Measurements from ENCODE around the gene TIAM1. TPM values are rescaled to one million over a fixed set of nuclear protein-coding genes. Genes with fewer than 3 reads are reported as not detected.

The TIAM1 gene
- total and polyA plus RNA-seq, 2 experiments from 2014 or later, result 3.2 to 7.6 TPM

DNA sequence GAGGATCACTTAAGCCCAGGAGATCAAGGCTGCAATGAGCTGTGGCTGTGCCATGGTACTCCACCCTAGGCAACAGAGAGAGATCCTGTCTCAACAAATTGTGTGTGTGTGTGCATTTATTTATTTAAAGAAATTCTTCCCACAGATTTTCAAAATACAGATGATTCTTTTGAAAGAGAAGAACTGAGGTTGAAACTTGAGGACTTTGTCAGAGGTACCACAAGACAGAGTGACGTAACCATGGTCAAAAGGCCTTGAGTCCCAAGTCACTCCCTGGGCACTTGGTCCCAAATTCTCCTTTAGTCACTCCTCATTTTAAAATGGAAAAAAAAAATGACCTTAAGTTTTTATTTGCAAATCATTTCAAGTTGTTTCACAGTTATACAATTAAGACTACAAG, 57.4 kb downstream of the TIAM1 start:
- H3K27me3 ChIP-seq (replicated peaks; ENCODE audit: insufficient read depth), result no peaks in the 10 kb centered on the region
- H3K27ac ChIP-seq, result no peak overlapping the region
- no peak overlapping the region for H3K4me3 ChIP-seq
- no peak overlapping the region for H3K4me2 ChIP-seq (ENCODE audit: unreplicated experiment)
- no peaks in the 10 kb centered on the region for H3K9me3 ChIP-seq (ENCODE audit: low read depth)
- H2AFZ ChIP-seq, result no peak overlapping the region
- H3K36me3 ChIP-seq (ENCODE audit: low read depth), result no peaks in the 10 kb centered on the region
- 100% methylated on average over 1 of the region's 1 CpG for WGBS, 2 experiments (ENCODE audit: low coverage in 1 of 2, low lambda C conversion rate in 2 of 2, missing lambda C conversion rate in 2 of 2)
- in situ Hi-C loops (cut with MboI), result no loop called here
- no peaks in the 10 kb centered on the region for H3K79me2 ChIP-seq (ENCODE audit: insufficient read depth)
- no peak for DNase-seq
- H3K9me2 ChIP-seq (ENCODE audit: insufficient read depth), result peaks cover under 1% of the 10 kb centered on the region; the same call in 1 of the 2 replicates
- no peak overlapping the region for H3K9ac ChIP-seq
- TF ChIP-seq EZH2phosphoT487 (IDR thresholded peaks at IDR 0.05; ENCODE audit: insufficient read depth, low read depth), result no peak
- no peak for TF ChIP-seq EZH2 (IDR thresholded peaks at IDR 0.05; ENCODE audit: insufficient read depth, poor library complexity, severe bottlenecking)
- H3F3A ChIP-seq (ENCODE audit: insufficient read depth), result peaks cover 12% of the 10 kb centered on the region
- H3K4me1 ChIP-seq (ENCODE audit: insufficient read depth), result peaks cover 23% of the 10 kb centered on the region
- no peaks in the 10 kb centered on the region for H4K20me1 ChIP-seq (ENCODE audit: insufficient read depth)

DNA sequence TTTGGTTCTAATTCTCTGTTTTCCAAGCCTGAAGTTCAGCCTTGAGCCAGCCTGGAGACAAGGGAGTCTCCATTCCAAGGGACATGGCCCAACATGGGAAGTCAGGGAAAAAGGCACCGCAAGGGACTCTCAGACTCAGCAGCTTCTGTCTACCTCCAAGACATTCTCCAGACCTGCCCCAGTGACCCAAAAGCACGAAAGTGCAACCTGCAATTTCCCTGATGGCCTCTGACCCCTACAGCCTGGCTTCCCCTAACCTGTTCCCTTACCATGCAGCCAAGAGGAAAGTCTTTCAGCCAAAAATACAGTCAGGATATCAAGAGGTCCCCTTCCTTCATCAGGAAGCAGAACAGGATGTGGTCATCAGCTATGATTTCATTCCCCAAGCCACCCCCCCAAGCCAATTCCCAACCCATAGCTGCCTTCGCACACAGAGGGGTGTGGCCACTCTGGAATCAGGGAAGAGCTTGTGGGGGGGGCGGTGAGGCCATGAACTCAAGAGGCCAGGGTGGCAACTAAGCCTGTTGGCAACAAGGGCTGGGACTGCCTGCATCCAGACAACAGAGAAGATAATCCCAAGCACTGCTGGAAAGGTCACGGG, 59.2 kb downstream of the TIAM1 start:
- Histone ChIP-seq H3K4me3 (no peak overlapping the region), H3K4me2 (ENCODE audit: unreplicated experiment) (no peak overlapping the region), H3K9me3 (ENCODE audit: low read depth) (no peaks in the 10 kb centered on the region), H3K9ac (no peak overlapping the region), H3K9me2 (ENCODE audit: insufficient read depth) (peaks cover 6% of the 10 kb centered on the region; the same call in 1 of the 2 replicates), H3K79me2 (ENCODE audit: insufficient read depth) (no peaks in the 10 kb centered on the region), H3K36me3 (ENCODE audit: low read depth) (no peaks in the 10 kb centered on the region), H3K4me1 (ENCODE audit: insufficient read depth) (peaks cover 29% of the 10 kb centered on the region), H3F3A (ENCODE audit: insufficient read depth) (peaks cover 19% of the 10 kb centered on the region), H4K20me1 (ENCODE audit: insufficient read depth) (no peaks in the 10 kb centered on the region), H3K27me3 (replicated peaks; ENCODE audit: insufficient read depth) (no peaks in the 10 kb centered on the region), H2AFZ (no peak overlapping the region), H3K27ac (no peak overlapping the region)
- TF ChIP-seq EZH2 (IDR thresholded peaks at IDR 0.05; ENCODE audit: insufficient read depth, poor library complexity, severe bottlenecking) (no peak), EZH2phosphoT487 (IDR thresholded peaks at IDR 0.05; ENCODE audit: insufficient read depth, low read depth) (no peak)
- 71 to 74% methylated on average over 5 of the region's 5 CpGs for WGBS, 2 experiments (ENCODE audit: low coverage in 1 of 2, low lambda C conversion rate in 2 of 2, missing lambda C conversion rate in 2 of 2)
- in situ Hi-C loops (cut with MboI), result no loop called here
- DNase-seq, result peak; percentile 44

DNA sequence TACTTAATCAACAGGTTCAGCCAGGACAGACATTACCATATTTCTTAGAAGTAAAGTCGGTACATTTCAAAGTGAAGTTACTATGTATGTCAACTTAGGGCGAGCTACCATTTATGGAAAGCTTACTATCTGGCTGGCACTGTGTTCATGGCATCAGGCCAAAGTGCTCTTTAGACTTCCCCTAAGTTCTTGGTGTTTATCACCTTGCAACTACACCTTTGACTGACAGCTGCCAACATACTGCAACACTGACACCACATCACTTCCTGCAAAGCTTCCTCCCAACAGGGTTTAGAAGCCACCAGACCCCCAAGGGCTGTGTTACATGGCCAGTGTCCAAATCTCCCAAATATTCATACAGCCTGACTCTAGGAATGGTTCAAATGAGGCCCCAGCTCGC, 61.0 kb downstream of the TIAM1 start:
- DNase-seq, result no peak
- H3K9me3 ChIP-seq (ENCODE audit: low read depth), result no peaks in the 10 kb centered on the region
- no peak overlapping the region for H3K4me3 ChIP-seq

DNA sequence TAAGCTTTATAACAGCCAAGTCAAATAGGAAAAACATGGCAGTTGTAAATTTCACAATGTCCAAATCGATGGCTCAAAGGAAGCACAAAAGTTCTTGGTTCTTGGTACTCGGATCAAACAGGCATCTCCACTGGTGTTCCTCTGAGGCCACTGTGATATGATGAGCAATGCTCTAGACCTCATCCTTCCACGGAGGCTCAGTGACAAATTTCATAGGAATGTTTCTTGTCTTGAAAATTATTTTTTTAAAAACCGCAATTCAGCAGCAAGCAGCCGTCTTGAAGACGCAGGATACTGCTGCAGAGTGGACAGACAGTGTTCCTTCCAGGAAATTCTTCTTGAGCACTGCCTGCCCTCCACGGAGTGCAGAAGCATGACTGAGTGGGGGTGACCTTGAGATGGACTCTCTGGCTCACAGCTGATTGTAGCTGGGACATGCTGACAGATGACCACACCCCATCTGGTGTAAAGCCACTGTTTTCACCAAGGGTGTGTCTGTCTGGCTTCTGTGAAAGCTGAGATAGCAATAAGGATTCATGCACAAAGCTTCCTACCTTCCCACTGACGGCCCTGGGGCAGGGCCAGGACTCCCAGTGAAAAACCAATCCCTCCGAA, 61.9 kb downstream of the TIAM1 start:
- H3K27ac ChIP-seq, result peak overlapping the region; percentile 65

More for the DNA sequence above, 61.0 kb downstream of the TIAM1 start:
- Histone ChIP-seq H3K36me3 (ENCODE audit: low read depth) (no peaks in the 10 kb centered on the region), H3K27ac (peak overlapping the region; percentile 65), H4K20me1 (ENCODE audit: insufficient read depth) (no peaks in the 10 kb centered on the region), H3K9ac (no peak overlapping the region), H3K27me3 (replicated peaks; ENCODE audit: insufficient read depth) (no peaks in the 10 kb centered on the region), H3K4me1 (ENCODE audit: insufficient read depth) (peaks cover 25% of the 10 kb centered on the region), H3K9me2 (ENCODE audit: insufficient read depth) (peaks cover 6% of the 10 kb centered on the region; the same call in 1 of the 2 replicates), H3K4me2 (ENCODE audit: unreplicated experiment) (peak overlapping the region; percentile 40), H3K79me2 (ENCODE audit: insufficient read depth) (no peaks in the 10 kb centered on the region), H2AFZ (no peak overlapping the region), H3F3A (ENCODE audit: insufficient read depth) (peaks cover 19% of the 10 kb centered on the region)
- WGBS, 2 experiments (ENCODE audit: low coverage in 1 of 2, low lambda C conversion rate in 2 of 2, missing lambda C conversion rate in 2 of 2), result 77 to 88% methylated on average over 3 of the region's 3 CpGs
- in situ Hi-C loops (cut with MboI), result no loop called here
- TF ChIP-seq EZH2phosphoT487 (IDR thresholded peaks at IDR 0.05; ENCODE audit: insufficient read depth, low read depth), result no peak
- no peak for TF ChIP-seq EZH2 (IDR thresholded peaks at IDR 0.05; ENCODE audit: insufficient read depth, poor library complexity, severe bottlenecking)

More for the DNA sequence above, 61.9 kb downstream of the TIAM1 start:
- Histone ChIP-seq H3F3A (ENCODE audit: insufficient read depth) (peaks cover 19% of the 10 kb centered on the region), H3K9ac (no peak overlapping the region), H3K4me2 (ENCODE audit: unreplicated experiment) (peak overlapping the region; percentile 53), H3K4me3 (peak overlapping the region; percentile 28; the same call in 1 of the 2 replicates), H3K27me3 (replicated peaks; ENCODE audit: insufficient read depth) (no peaks in the 10 kb centered on the region), H3K36me3 (ENCODE audit: low read depth) (no peaks in the 10 kb centered on the region), H3K9me2 (ENCODE audit: insufficient read depth) (peaks cover 6% of the 10 kb centered on the region; the same call in 1 of the 2 replicates), H3K79me2 (ENCODE audit: insufficient read depth) (no peaks in the 10 kb centered on the region), H4K20me1 (ENCODE audit: insufficient read depth) (no peaks in the 10 kb centered on the region), H3K4me1 (ENCODE audit: insufficient read depth) (peaks cover 25% of the 10 kb centered on the region), H2AFZ (no peak overlapping the region), H3K9me3 (ENCODE audit: low read depth) (no peaks in the 10 kb centered on the region)
- TF ChIP-seq EZH2phosphoT487 (IDR thresholded peaks at IDR 0.05; ENCODE audit: insufficient read depth, low read depth), result no peak
- TF ChIP-seq EZH2 (IDR thresholded peaks at IDR 0.05; ENCODE audit: insufficient read depth, poor library complexity, severe bottlenecking), result no peak
- 0 to 2% methylated on average over 9 of the region's 9 CpGs for WGBS, 2 experiments (ENCODE audit: low coverage in 1 of 2, low lambda C conversion rate in 2 of 2, missing lambda C conversion rate in 2 of 2)
- peak; percentile 94 for DNase-seq
- in situ Hi-C loops (cut with MboI), result no loop called here

Measured in GM23248 (cell line).